Embryonic facial prominence (tissue), 1 donor: ENCODE data around the gene KDM4C.

Source experiments
- DNase-seq: peaks from one replicate; pipeline ENCODE4 v3.0.0-alpha.2; 2016; ENCODE audit errors: extremely low spot score

The KDM4C gene

GRCh38 chr9:6869081-6869948 is 111.5 kb downstream of the KDM4C start:
- no peak for DNase-seq

GRCh38 chr9:6870149-6870548 is 112.4 kb downstream of the KDM4C start:
- DNase-seq, result no peak

DNA sequence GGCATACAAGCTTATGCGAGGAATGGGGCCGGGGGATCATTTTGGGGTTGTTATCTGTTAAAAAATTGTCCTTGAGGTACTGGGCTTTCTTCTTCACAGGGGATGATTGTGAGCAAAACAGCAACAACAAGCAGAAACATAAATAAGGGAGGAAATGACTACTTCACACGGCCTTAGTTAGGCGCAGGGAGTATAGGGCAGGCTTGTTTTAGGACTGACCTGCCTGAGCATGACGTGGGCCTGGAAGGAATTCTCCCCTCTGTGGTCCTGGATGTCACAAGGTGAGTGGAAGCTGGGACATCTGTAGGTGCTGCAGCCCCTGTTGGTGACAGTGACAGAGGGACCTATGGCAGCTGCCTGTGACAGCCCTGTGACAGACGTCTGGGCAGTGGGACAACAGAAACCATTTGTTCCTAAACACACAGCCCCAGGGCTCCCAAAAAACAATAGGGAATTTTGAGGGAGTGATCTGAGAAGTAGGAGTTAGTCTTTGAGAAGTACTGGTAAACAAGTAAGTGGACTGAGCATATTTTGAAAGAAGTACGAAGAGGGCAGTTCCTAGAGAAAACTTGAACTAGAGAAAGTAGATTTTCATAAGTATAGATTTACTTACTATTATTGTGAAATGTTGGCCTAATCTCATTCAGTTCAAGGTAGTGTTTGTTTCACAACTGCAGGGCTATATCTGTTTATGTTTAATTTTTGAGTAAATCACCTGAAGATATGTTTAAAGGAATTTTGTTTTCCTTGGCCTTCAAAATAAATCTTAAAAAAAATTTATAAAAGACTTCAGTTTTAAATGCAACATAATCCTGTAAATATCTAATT is 113.1 kb downstream of the KDM4C start:
- no peak for DNase-seq

DNA sequence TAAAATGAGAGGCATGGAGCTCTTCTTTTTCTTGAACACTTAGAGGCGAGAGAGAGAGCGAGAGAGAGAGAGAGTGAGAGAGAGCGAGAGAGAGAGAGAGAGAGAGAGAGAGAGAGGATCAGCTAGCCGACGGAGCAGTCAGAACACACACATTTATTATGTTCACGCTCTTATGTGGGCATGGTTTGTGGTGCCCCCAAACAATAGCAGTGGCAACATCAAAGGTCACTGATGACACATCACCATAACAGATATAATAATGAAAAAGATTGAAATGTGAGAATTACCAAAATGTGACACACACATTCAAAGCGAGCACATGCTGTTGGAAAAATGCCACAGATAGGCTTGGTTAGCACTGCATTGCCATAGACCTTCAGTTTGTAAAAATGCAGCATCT is 116.1 kb downstream of the KDM4C start:
- DNase-seq, result no peak

GRCh38 chr9:6876195-6876894 is 118.6 kb downstream of the KDM4C start:
- DNase-seq, result no peak

- no peak for DNase-seq
Observed at GRCh38 chr9:6877671-6878161, 119.9 kb downstream of the KDM4C start.

DNA sequence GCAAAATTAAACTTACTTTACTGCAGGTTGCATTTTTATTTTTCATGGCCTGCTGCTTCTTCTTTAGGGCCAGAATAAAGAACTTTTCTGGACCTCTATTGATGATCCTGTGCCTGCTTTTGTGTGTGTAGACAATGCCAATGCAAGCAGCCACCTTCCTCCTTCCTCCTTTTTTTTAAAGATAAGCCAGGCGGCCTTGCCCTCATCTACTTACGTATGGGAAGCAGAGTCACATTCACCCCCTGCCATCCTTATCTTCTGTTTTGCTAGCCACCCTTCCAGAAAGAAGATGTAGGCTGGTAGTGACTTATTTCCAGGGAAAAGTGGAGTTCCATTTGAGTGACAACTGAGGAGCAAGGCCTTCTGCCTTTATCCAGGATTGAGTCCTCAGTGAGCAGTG is 122.9 kb downstream of the KDM4C start:
- no peak for DNase-seq

- DNase-seq, result no peak
Observed at GRCh38 chr9:6884101-6884500, 126.3 kb downstream of the KDM4C start.

DNA sequence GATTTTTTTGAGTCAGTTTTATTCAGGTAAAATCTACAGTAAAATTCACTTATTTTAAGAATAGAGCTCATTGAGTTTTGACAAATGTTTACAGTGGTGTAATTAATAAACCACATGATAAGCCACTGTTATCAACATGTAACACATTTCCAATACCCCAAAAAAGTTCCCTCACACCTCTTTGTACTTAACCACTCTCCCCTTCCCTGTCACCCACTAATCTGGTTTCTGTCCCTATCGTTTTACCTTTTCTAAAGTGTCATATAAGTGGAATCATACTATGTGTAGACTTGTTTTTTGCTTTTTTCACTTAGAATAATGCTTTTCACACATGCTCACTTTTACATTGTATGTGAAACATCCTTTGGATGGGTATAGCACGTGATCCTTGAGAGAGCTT is 127.2 kb downstream of the KDM4C start:
- no peak for DNase-seq

- no peak for DNase-seq
Observed at GRCh38 chr9:6887051-6887450, 129.3 kb downstream of the KDM4C start.

- no peak for DNase-seq
Observed at GRCh38 chr9:6889868-6890267, 132.1 kb downstream of the KDM4C start.

GRCh38 chr9:6893350-6894131 is 135.8 kb downstream of the KDM4C start:
- no peak for DNase-seq

DNA sequence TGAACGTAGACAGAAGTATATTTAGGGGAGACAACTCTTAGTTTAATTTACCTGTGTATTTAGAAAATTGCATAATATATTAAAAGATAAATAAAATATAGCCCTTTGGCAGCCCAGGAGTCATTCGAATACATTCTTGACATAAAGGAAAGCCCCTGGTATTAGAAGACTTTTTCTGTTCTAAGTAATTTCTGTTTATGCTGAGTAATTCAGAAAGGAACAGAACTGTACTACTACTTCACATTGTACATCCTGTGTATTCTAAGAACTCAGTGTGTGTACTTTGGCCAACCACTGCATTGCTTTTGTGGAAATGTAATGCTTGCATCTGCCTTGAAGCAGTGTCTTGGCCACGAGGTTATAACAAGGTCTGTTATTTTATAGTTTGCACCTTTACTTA is 136.4 kb downstream of the KDM4C start:
- no peak for DNase-seq

DNA sequence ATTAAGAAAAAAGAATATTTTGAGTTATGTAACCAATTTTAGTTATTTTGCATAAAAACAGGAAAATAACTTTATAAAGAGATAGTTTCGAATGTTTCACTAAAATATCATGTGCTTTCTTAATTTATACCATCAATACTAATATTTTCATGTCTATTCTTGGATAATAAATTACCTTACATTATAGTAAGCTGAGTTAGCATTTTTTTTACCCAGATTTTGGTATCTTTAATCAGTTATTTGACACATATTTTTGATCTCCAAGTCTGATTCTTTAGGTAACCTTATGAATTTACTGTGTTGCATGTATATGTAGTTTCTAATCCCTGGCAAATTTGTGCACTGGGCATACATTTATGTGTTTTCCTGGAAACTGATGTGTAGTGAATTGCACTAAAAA is 138.0 kb downstream of the KDM4C start:
- DNase-seq, result no peak

DNA sequence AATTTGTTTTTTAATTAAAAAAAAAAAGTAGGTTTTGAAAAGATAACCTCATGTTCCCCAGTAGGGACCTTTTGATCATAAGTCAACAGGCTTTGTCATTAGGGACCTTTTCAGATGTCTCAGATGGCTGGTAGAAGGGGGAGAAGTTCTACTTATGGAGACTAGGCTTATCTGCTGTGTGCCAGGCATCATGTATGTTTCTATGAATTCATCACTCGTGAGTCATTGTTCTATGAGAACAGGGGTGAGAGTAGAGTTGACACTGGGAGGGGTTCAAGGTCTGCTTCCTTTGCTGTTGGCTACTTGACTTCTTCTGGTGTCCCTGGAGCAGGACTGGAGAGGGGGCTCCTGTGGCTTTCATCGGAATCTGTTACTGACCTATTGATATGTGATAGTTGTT is 138.8 kb downstream of the KDM4C start:
- no peak for DNase-seq

- DNase-seq, result no peak
Observed at GRCh38 chr9:6897207-6897822, 139.5 kb downstream of the KDM4C start.

DNA sequence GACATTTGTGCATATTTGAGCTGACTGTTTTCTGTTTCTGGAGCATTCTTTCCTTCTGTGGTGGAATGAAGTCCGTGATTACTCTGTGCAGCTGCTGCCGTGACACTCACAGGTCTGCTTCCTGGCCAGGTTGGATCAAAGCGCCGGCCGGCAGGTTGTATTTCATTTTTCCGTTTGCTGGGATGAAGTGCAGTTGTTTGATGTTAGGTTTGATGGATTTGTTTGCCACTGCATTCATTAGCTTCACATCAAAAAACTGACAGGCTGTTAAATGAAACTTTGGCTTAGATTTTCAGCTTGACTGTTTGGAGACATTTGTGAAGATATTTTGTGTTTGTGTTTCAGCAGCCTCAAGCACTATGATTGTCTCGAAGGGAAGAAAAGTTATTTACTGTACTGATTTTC is 140.1 kb downstream of the KDM4C start:
- DNase-seq, result no peak

GRCh38 chr9:6899274-6899673 is 141.5 kb downstream of the KDM4C start:
- DNase-seq, result no peak

DNA sequence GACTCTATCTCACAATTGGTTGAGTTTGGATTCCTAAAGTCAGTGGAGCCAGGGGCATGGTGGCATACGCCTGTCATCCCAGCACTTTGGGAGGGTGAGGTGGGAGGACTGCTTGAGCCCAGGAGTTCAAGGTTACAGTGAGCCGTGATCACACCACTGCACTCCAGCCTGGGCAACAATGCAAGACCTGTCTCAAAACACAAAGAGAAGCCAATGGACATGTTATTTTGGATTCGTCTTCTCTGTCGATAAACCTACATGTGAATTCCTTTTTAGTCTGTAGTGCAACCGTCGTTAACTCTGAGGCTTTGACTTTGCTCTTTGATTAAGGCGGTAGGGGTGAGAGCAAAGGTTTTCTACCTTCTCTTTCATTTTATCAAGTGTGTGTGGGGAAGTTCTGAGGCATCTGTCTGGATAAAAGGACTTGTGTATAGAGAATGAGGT is 142.7 kb downstream of the KDM4C start:
- DNase-seq, result no peak

GRCh38 chr9:6901180-6901579 is 143.4 kb downstream of the KDM4C start:
- no peak for DNase-seq

DNA sequence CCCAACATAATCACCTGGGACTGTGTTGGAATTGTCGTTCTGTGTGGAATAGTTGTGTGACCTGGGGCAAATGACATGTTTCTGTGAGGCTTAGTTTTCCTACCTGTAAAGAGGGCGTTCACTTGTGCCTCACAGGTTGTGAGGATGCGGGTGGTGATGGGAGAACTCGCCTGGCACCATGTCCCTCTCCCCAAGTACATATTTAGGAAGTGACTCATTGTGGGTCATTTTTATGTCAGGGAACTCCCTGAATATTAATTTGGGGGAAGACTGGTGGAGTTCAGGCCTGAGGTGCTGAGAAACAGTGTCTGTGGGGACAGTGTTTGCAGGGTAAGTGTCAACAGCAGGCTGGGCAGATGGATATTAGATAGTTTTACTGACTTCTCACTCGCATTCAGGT is 144.7 kb downstream of the KDM4C start:
- no peak for DNase-seq
